PC-3 (cell line): ENCODE data around the gene ERP44.

Experiments used
- CTCF ChIP-seq: fragments of 300-600 bp; sonication (generic); conservative IDR thresholded peaks from 2 replicates; pipeline ENCODE4 v1.5.1; 2017; ENCODE audit warnings: antibody characterized with exemption, low read depth, mild to moderate bottlenecking, low read length
- EZH2 ChIP-seq: fragments of 300-600 bp; sonication (generic); IDR thresholded peaks from one replicate; pipeline ENCODE4 v1.6.1; 2017; ENCODE audit warnings: antibody characterized with exemption, mild to moderate bottlenecking, low read length; ENCODE audit not compliant: unreplicated experiment
- EZH2phosphoT487 ChIP-seq: fragments of 300-600 bp; sonication (generic); IDR thresholded peaks from 2 replicates; pipeline ENCODE4 v1.6.1; 2018; ENCODE audit warnings: mild to moderate bottlenecking, antibody characterized with exemption, low read length, borderline replicate concordance

GRCh38 chr9:100021931-100022330, 76.9 kb downstream of the ERP44 start:
- TF ChIP-seq EZH2phosphoT487 (no peak), CTCF (no peak), EZH2 (no peak)
